OCI-LY1 (cell line): ENCODE measurements around the gene ZXDC.

ENCODE experiments used
- H2AFZ ChIP-seq: fragments of 200-600 bp; sonication (generic), shearing (Covaris generic); 2 replicates; pipeline ENCODE4 v1.6.0; 2014; ENCODE audit warnings: antibody characterized with exemption, mild to moderate bottlenecking, low read length
- H3F3A ChIP-seq: fragments of 200-600 bp; sonication (generic), shearing (Covaris generic); 2 replicates; pipeline ENCODE4 v1.6.0; 2014; ENCODE audit warnings: mild to moderate bottlenecking, antibody characterized with exemption, low read length, moderate library complexity; ENCODE audit not compliant: insufficient read depth
- H3K27ac ChIP-seq: fragments of 200-600 bp; sonication (generic); 2 replicates; pipeline ENCODE4 v1.5.1; 2014; ENCODE audit warnings: low read length, mixed run types, mild to moderate bottlenecking, low read depth; ENCODE audit not compliant: poor library complexity, severe bottlenecking
- H3K27me3 ChIP-seq: fragments of 200-600 bp; sonication (generic); 2 replicates; pipeline ENCODE4 v1.6.0; 2014; ENCODE audit warnings: antibody characterized with exemption, mild to moderate bottlenecking, low read length, moderate library complexity; ENCODE audit not compliant: insufficient read depth
- H3K36me3 ChIP-seq: fragments of 200-600 bp; sonication (generic); 2 replicates; pipeline ENCODE4 v1.6.1; 2014; ENCODE audit warnings: mild to moderate bottlenecking, antibody characterized with exemption, low read length, moderate library complexity, mixed read lengths; ENCODE audit not compliant: insufficient read depth
- H3K4me1 ChIP-seq: fragments of 200-600 bp; sonication (generic); 2 replicates; pipeline ENCODE4 v1.5.1; 2014; ENCODE audit warnings: mild to moderate bottlenecking, low read length, moderate library complexity; ENCODE audit not compliant: insufficient read depth, severe bottlenecking
- H3K4me2 ChIP-seq: fragments of 200-600 bp; sonication (generic), shearing (Covaris generic); 2 replicates; pipeline ENCODE4 v1.6.1; 2014; ENCODE audit warnings: low read length
- H3K4me3 ChIP-seq: fragments of 200-600 bp; sonication (generic); 2 replicates; pipeline ENCODE4 v1.5.1; 2014; ENCODE audit warnings: low read length, low read depth, mild to moderate bottlenecking, mixed read lengths; ENCODE audit not compliant: poor library complexity, severe bottlenecking
- H3K79me2 ChIP-seq: fragments of 200-600 bp; shearing (Covaris generic); 2 replicates; pipeline ENCODE4 v1.6.1; 2016; ENCODE audit warnings: mixed run types, low read length, mixed read lengths; ENCODE audit not compliant: insufficient read depth
- H3K9ac ChIP-seq: fragments of 200-600 bp; sonication (generic), shearing (Covaris generic); 2 replicates; pipeline ENCODE4 v1.6.1; 2014; ENCODE audit warnings: mild to moderate bottlenecking, low read length, mixed read lengths
- H3K9me2 ChIP-seq: fragments of 200-600 bp; sonication (generic), shearing (Covaris generic); 2 replicates; pipeline ENCODE4 v1.6.1; 2014; ENCODE audit warnings: low read depth, mild to moderate bottlenecking, low read length, mixed read lengths
- H3K9me3 ChIP-seq: fragments of 200-600 bp; shearing (Covaris generic); 2 replicates; pipeline ENCODE4 v1.6.1; 2014; ENCODE audit warnings: low read length, mixed read lengths
- H4K20me1 ChIP-seq: fragments of 200-600 bp; sonication (generic), shearing (Covaris generic); 2 replicates; pipeline ENCODE4 v1.6.0; 2016; ENCODE audit warnings: mild to moderate bottlenecking, low read length; ENCODE audit not compliant: insufficient read depth
- CTCF ChIP-seq: fragments of 200-600 bp; sonication (generic), shearing (Covaris generic); IDR thresholded peaks from 2 replicates; pipeline ENCODE4 v1.5.1; 2017; ENCODE audit warnings: mild to moderate bottlenecking, antibody characterized with exemption, low read length, moderate library complexity, mixed read lengths
- EZH2 ChIP-seq: fragments of 200-600 bp; sonication (generic), shearing (Covaris generic); IDR thresholded peaks from 2 replicates; pipeline ENCODE4 v1.8.0; 2017; ENCODE audit warnings: borderline replicate concordance, mixed run types, mild to moderate bottlenecking, antibody characterized with exemption, low read length, moderate library complexity, mixed read lengths

ZXDC gene

GRCh38 chr3:126523745-126524428 is 48.2 kb upstream of the ZXDC start, which contains the start of gene CHST13:
CHST13 (plus strand) TSS chr3:126524155; CDS start chr3:126524333, 178 bp downstream.
- Histone ChIP-seq H3K9me2 (no peaks in the 10 kb centered on the region), H3K27me3 (no peaks in the 10 kb centered on the region), H3K4me1 (no peaks in the 10 kb centered on the region), H3K9me3 (no peaks in the 10 kb centered on the region), H3K36me3 (no peaks in the 10 kb centered on the region), H2AFZ (no peak within 1 kb of the TSS), H3K4me3 (no peak within 1 kb of the TSS), H3K9ac (no peak within 1 kb of the TSS), H4K20me1 (no peaks in the 10 kb centered on the region), H3K4me2 (no peak within 1 kb of the TSS), H3K79me2 (no peaks in the 10 kb centered on the region), H3K27ac (no peak within 1 kb of the TSS), H3F3A (no peaks in the 10 kb centered on the region)
- no peak for TF ChIP-seq EZH2
- no peak for TF ChIP-seq CTCF

DNA sequence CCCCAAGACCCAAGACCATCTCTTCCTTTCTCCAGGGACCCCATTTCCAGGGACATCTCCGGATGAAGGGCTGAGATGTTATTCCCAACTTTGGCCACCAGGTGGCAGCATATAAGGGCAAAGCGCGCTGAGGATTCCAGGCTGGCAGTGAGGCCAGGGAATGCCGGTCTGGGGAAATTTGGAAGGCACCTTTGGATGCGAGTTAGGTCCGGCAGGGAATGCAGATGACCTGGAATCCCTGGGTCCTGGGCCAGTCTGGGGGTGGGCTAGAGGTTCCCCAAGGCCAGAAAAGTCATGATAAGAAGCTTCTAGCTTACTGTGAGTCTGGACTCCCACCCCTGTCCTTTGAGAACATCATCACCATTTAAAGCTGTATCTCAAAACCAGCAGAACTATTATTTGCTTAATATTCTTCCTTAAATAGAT is 46.7 kb upstream of the ZXDC start:
- peak; percentile 93 for TF ChIP-seq CTCF
- no peak for TF ChIP-seq EZH2
- H2AFZ ChIP-seq: no peak overlapping the region
- H3K4me2 ChIP-seq: no peak overlapping the region

DNA sequence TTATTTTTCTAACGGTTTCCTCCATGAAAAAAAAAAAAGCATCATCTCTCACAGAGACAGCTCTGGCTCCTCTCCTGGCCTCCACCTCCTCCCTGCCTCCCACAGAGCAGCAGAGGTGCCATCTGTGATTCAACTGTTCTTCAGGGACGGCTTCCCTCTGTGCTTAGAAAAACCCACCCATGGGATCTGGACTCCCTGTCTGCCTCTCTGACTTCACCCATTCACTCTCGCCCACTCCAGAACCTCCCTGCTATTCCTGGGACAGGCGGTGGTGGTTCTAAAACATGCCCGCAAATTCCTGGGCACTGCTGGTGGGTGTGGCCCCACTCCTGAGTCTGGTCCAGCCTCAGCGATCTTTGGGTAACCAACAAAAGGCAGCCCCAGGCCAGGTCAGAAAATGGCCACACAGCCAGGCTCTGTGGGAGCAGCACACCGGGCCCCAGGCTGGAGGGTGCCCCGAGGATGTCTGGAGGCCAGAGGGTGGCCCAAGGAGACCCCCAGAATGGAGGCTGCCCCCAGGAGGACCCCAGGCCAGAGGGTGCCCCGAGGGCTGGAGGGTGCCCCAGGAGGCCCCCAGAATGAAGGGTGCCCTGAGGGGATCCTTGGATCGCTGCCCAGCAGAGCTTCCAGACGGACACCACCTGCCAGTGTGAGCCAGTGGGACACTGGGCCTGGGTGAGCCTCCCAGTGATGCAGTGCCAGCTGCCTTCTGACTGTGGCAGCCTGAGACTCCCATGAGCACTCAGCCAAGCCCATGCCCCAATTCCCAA is 45.6 kb upstream of the ZXDC start:
- Histone ChIP-seq H3K4me1 (no peaks in the 10 kb centered on the region), H3K27ac (no peak overlapping the region), H3K79me2 (no peaks in the 10 kb centered on the region), H2AFZ (no peak overlapping the region), H3K9ac (no peak overlapping the region), H3F3A (no peaks in the 10 kb centered on the region), H4K20me1 (no peaks in the 10 kb centered on the region), H3K4me3 (no peak overlapping the region), H3K9me3 (no peaks in the 10 kb centered on the region), H3K36me3 (no peaks in the 10 kb centered on the region), H3K27me3 (no peaks in the 10 kb centered on the region), H3K4me2 (no peak overlapping the region), H3K9me2 (no peaks in the 10 kb centered on the region)
- TF ChIP-seq CTCF (no peak), EZH2 (no peak)

More for the DNA sequence above, 46.7 kb upstream of the ZXDC start:
- Histone ChIP-seq H3K9me3 (no peaks in the 10 kb centered on the region), H3K79me2 (no peaks in the 10 kb centered on the region), H3K36me3 (no peaks in the 10 kb centered on the region), H3K27me3 (no peaks in the 10 kb centered on the region), H3K4me3 (no peak overlapping the region), H3K9ac (no peak overlapping the region), H3K27ac (no peak overlapping the region), H3K9me2 (no peaks in the 10 kb centered on the region), H3K4me1 (no peaks in the 10 kb centered on the region), H4K20me1 (no peaks in the 10 kb centered on the region), H3F3A (no peaks in the 10 kb centered on the region)
